Uterus (tissue), 4 donors: ENCODE data around the gene SPATA46. TPM values are rescaled to one million over a fixed set of nuclear protein-coding genes. Genes with fewer than 3 reads are reported as not detected.

Source experiments
- DNase-seq, 2 donors: peaks; one replicate each; pipeline ENCODE4 v3.0.0-alpha.2; 2019 to 2020
- H3K27ac ChIP-seq, 2 donors: fragments of 200-600 bp; sonication (generic); 1 replicate in 1 of 2; 2 replicates in 1 of 2; pipeline ENCODE4 v1.5.1; 2016 to 2018
- H3K27me3 ChIP-seq, 2 donors: fragments of 200-600 bp; sonication (generic); one replicate each; pipeline ENCODE4 v1.5.1; 2018 to 2019; ENCODE audit warnings: control low read depth in 1 of 2
- H3K36me3 ChIP-seq, 2 donors: fragments of 200-600 bp; sonication (generic); one replicate each; pipeline ENCODE4 v1.5.1; 2019; ENCODE audit warnings: control low read depth in 1 of 2
- H3K4me1 ChIP-seq, 2 donors: fragments of 200-600 bp; sonication (generic); one replicate each; pipeline ENCODE4 v1.5.1; 2018 to 2019; ENCODE audit warnings: control low read depth in 1 of 2
- H3K4me3 ChIP-seq, 2 donors: fragments of 200-600 bp; sonication (generic); 1 replicate in 1 of 2; 2 replicates in 1 of 2; pipeline ENCODE4 v1.5.1; 2018 to 2019; ENCODE audit warnings: mild to moderate bottlenecking in 1 of 2
- H3K9me3 ChIP-seq, 2 donors: fragments of 200-600 bp; sonication (generic); one replicate each; pipeline ENCODE4 v1.5.1; 2019; ENCODE audit warnings: control low read depth in 1 of 2
- CTCF ChIP-seq, 4 experiments: fragments of 200-600 bp in 2 of 4; fragments of 450-650 bp in 2 of 4; sonication (generic) in 2 of 4; IDR thresholded peaks; one replicate each; pipeline ENCODE4 v1.5.1; 2016 to 2019; ENCODE audit warnings: antibody characterized with exemption in 4 of 4, mild to moderate bottlenecking in 2 of 4, moderate library complexity in 1 of 4
- POLR2A ChIP-seq, 2 donors: fragments of 450-650 bp; IDR thresholded peaks; one replicate each; pipeline ENCODE4 v1.6.1; 2016; ENCODE audit warnings: antibody characterized with exemption in 2 of 2, mild to moderate bottlenecking in 1 of 2, moderate library complexity in 1 of 2
- intact Hi-C: fragments of 100-400 bp; cut with DNase I; formaldehyde crosslinking; loops from one replicate; pipeline ENCODE4 v1.15.1; 2023; ENCODE audit warnings: low total_unique reads
- total RNA-seq, 4 donors: library from RNA; depleted of rRNA in 3 of 4; stranded (reverse); fragments of >200 nt in 3 of 4; gene quantifications; one replicate each; pipeline versions ENCODE4 v1.1.0 to v1.2.4, GENCODE V29; 2014 to 2023
- donor health status: DM: yes; HTN: yes; CAD: no.

The SPATA46 gene
- total RNA-seq, 4 donors from 2014 or later: not detected

DNA sequence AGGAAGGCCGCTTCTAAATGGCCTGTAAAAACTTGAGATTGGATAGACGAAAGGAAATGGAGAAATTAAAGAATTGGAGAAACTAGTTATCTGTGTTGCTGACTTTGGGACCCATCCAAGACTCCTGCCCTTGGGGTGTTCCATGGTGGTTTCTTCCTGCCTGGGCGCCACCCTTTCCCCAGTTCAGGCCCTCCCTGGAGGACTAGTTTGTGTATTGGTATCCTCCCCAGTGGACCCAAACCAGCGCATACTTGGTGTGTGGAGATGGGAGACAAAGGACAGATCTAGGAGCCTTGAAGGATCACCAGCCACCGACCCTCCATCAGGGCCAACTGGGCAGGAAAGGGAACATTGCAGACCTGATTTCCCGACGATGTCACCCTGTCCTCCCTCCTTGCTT is 7.1 kb downstream of the SPATA46 start:
- TF ChIP-seq POLR2A (IDR thresholded peaks at IDR 0.05) (no peak), CTCF (IDR thresholded peaks at IDR 0.05) (no peak)
- H3K27me3 ChIP-seq: no peaks in the 10 kb centered on the region
- no peak overlapping the region for H3K27ac ChIP-seq
- H3K9me3 ChIP-seq: no peaks in the 10 kb centered on the region
- H3K36me3 ChIP-seq: no peaks in the 10 kb centered on the region
- intact Hi-C loops: no loop called here
- H3K4me1 ChIP-seq: no peaks in the 10 kb centered on the region
- DNase-seq: no peak
- H3K4me3 ChIP-seq: no peak overlapping the region

DNA sequence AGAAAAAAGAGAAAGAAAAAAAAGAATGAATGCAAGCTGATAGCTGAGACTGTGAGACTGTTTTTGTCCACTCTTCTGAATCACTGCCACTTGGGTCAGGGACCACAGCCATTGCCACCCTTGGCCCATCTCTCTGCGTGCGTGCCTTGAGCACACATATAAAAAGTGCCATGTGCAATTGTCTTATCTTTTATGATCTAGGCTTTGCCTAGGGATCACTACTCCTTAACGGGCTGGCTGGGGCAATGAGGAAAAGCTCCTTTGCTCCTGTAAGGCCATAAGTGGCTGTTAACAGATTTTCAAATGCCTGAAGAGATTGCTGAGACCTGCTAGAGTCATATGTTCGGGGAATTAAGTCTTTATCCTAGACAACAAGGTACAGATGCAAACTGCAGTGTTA is 8.2 kb downstream of the SPATA46 start:
- no peak for DNase-seq
- Histone ChIP-seq H3K9me3 (no peaks in the 10 kb centered on the region), H3K27me3 (no peaks in the 10 kb centered on the region), H3K4me1 (no peaks in the 10 kb centered on the region), H3K4me3 (no peak overlapping the region), H3K27ac (no peak overlapping the region), H3K36me3 (no peaks in the 10 kb centered on the region)
- intact Hi-C loops: no loop called here
- TF ChIP-seq CTCF (IDR thresholded peaks at IDR 0.05) (no peak), POLR2A (IDR thresholded peaks at IDR 0.05) (no peak)

DNA sequence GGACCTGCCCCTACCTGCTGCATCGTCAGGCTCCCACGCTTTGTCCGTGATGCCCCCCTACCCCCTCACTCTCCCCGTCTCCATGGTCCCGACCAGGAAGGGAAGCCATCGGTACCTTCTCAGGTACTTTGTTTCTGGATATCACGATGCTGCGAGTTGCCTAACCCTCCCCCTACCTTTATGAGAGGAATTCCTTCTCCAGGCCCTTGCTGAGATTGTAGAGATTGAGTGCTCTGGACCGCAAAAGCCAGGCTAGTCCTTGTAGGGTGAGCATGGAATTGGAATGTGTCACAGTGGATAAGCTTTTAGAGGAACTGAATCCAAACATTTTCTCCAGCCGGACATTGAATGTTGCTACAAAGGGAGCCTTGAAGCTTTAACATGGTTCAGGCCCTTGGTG is 8.9 kb downstream of the SPATA46 start:
- Histone ChIP-seq H3K27ac (no peak overlapping the region), H3K4me3 (no peak overlapping the region)
- no peak for DNase-seq

GRCh38 chr1:162367073-162367472 is 9.6 kb downstream of the SPATA46 start:
- H3K36me3 ChIP-seq: no peaks in the 10 kb centered on the region
- no peaks in the 10 kb centered on the region for H3K9me3 ChIP-seq
- no peaks in the 10 kb centered on the region for H3K4me1 ChIP-seq
- peak in 1 of 2 donors; percentile 21 for DNase-seq
- no peak overlapping the region for H3K27ac ChIP-seq
- intact Hi-C loops: no loop called here
- no peaks in the 10 kb centered on the region for H3K27me3 ChIP-seq
- H3K4me3 ChIP-seq: no peak overlapping the region
- TF ChIP-seq POLR2A (IDR thresholded peaks at IDR 0.05) (no peak), CTCF (IDR thresholded peaks at IDR 0.05) (no peak)

More for the DNA sequence above, 8.9 kb downstream of the SPATA46 start:
- Histone ChIP-seq H3K27me3 (no peaks in the 10 kb centered on the region), H3K36me3 (no peaks in the 10 kb centered on the region), H3K4me1 (no peaks in the 10 kb centered on the region), H3K9me3 (no peaks in the 10 kb centered on the region)
- intact Hi-C loops: no loop called here
- TF ChIP-seq POLR2A (IDR thresholded peaks at IDR 0.05): no peak

DNA sequence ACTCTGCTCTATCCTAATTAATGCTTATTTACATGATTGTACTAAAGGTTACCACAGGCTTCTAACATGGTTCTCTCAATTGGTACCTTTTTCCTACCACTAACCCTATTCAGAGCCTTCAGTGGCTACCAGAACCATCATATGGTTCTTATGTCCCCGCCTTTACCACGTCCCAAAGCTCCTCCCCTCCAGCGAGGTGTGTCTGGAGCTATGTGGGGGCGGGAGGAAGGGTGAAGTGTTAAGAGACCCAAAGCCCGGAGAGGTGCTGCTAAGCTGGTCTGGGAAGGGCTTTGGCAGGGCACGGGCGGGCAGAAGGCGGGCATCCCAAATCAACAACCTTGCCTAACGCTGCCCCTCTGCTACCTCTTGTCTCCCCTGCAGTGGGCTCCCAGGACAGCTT is 10.0 kb downstream of the SPATA46 start:
- H3K36me3 ChIP-seq: no peaks in the 10 kb centered on the region
- H3K4me3 ChIP-seq: no peak overlapping the region
- no peak for DNase-seq
- no peaks in the 10 kb centered on the region for H3K4me1 ChIP-seq
- TF ChIP-seq POLR2A (IDR thresholded peaks at IDR 0.05): no peak
- no peak for TF ChIP-seq CTCF (IDR thresholded peaks at IDR 0.05)
- H3K9me3 ChIP-seq: no peaks in the 10 kb centered on the region
- intact Hi-C loops: no loop called here
- no peak overlapping the region for H3K27ac ChIP-seq
- H3K27me3 ChIP-seq: no peaks in the 10 kb centered on the region

DNA sequence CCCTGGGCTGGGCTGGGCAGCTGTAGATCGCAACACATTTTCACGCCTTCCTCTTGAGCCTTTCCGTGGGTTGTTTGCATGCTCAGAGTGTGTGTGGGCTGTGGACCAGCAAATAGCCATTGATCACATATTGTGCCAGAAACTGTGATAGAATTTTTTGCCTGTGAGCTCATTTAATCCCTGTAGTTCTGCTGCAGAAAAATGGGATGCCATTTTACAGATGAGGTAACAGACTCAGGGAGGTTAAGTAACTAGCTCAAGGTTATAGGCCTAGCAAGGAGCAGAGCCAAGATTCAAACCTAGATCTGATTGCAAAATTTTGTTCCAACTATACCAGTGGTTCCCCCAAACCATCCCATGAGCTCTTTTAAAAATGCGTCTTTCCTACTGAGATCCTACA is 10.5 kb downstream of the SPATA46 start:
- Histone ChIP-seq H3K9me3 (no peaks in the 10 kb centered on the region), H3K4me3 (no peak overlapping the region), H3K27me3 (no peaks in the 10 kb centered on the region), H3K36me3 (no peaks in the 10 kb centered on the region), H3K4me1 (no peaks in the 10 kb centered on the region), H3K27ac (no peak overlapping the region)
- no peak for TF ChIP-seq POLR2A (IDR thresholded peaks at IDR 0.05)
- TF ChIP-seq CTCF (IDR thresholded peaks at IDR 0.05): no peak
- DNase-seq: no peak
- intact Hi-C loops: no loop called here
